Head of caudate nucleus (tissue), 42 donors: ENCODE results near the gene PKN2.
"Not testable (repeated sequence)": the region's sequence is repeated elsewhere in the genome, so short reads cannot be mapped to it uniquely, and the experiment has no call there.

Experiments used
- DNase-seq, 42 donors: peaks; one replicate each; pipeline versions ENCODE4 v3.0.0 to v3.0.0-alpha.2; 2020 to 2021; ENCODE audit warnings: mixed read lengths in 7 of 42
- intact Hi-C: fragments of 100-400 bp; cut with DNase I; formaldehyde crosslinking; loops from one replicate; pipeline ENCODE4 v1.15.0; 2022

The PKN2 gene

DNA sequence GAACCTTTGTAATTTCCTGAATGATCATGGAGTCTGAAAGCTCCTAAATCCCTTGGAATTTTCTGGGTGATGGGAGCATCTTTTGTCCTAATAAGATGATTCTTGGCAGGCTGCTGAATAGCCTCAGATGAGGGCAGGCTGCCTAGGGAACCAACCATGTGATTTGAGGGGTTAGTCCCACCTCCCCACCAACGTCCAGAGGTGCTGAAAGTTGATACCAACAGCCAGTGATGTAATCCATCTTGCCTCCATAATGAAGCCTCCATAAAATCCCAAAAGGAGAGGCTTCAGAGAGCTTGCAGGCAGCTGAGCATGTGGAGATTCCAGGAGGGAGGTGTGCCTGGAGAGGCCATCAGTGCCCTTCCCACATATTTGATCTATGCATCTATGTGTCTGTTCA is 163.6 kb downstream of the PKN2 start:
- no peak for DNase-seq

DNA sequence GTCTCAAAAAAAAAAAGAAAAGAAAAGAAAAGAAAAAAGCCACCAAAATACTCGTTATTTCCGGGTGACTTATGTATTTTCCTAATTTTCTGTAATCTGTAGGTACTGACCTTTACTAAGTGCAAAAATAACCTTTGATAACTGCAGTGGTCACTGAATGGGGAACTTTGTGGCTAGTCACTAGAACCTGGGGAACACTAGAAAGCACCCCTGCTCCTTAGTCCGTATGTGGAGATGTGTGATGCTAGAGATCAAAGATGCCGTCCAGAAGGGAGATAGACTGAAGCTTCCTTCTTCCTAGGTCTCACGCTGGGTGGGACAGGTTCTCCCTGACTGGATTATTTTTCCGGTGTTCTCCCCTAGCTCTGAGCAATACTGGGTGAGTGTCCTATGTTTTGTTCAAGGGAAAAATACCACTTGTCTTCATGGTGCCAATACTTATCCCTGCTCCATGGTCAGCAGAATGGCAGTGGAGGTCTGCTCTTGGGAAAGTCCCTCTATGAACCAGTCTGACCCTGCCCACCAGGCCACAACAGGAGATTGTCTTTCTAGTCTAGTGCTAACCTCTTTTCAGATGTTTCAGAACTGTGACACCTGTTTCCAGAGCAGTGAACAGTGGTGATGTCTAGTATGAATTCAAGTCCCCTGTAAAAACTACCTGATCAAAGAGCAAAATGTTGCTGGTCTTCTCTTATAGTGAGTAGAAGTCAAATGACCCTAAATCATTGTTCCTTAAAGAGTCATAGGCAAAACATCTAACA is 167.4 kb downstream of the PKN2 start:
- DNase-seq, result no peak
- intact Hi-C loops, result no loop called here

More for the DNA sequence above, 163.6 kb downstream of the PKN2 start:
- intact Hi-C loops, result no loop called here

DNA sequence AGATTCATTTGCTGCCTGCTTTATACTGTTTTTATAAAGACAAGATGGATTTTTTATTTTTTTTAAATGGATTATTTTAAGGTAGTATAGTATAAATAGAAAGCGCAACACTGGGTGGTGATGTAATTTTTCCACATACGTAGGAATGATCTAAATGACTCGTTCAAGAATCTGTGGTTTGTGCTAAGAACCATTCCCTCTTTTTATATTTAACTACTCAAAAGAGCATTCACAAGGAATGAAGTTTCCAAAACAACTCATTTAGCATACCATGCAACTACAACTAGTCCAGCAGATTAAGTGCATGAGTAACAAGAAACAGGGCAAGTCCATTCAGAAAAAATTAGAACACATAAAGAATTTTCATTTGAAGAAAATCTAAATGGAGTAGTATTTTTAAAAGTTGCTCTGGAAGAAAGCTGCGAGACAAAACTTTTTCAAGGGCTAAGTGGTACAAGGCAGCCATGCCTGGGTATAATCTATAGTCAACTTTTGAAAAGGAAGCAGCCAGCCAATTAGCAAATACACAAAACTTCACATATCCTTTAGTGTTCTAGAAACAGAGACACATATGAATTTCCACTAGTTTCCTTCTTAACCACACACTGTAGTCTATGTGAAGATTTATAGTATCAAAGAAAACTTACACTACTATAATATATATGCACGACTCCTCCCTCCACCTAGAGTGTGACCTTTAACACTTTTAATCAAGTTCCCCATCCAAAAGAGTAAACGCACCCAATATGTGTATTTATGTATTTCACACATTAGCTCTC is 183.9 kb downstream of the PKN2 start:
- intact Hi-C loops, result no loop called here
- DNase-seq, result no peak

DNA sequence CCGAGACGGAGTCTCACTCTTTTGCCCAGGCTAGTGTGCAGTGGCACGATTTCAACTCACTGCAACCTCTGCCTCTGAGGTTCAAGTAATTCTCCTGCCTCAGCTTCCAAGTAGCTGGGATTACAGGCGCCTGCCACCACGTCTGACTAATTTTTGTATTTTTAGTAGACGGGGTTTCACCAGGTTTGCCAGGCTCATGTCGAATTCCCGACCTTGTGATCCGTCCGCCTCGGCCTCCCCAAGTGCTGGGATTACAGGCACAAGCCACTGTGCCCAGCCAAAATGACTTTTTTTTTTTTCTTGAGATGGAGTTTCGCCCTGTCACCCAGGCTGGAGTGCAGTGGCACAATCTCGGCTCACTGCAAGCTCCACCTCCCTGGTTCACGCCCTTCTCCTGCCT is 185.6 kb downstream of the PKN2 start:
- intact Hi-C loops, DNase-seq: not testable (repeated sequence)

DNA sequence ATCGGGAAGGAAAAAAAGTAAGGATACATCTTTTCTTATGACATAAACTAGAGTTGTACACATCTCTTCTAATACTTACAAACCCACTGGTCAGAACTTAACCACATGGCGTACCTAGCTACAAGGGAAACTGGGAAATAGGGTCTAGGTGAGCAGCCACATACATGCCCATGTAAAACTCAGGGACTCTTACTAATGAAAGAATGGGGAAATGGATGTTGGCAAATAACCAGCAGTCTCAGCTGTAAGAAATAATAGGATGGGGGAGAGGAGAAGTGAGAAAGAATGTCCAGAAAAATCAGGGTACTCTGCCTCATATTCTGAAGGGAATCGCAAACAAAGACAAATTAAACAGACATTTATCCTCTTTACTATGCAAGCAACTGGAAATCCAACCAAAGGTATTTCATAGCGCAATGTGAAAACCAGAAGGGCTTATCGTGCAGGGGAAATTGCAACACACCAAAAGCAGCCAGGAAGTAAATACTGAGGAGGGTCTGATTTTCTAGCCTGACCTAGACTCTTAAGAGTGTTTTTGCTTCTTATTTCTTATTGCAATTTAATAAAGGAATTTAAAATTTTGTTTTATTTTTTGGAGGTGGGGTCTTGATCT is 189.8 kb downstream of the PKN2 start:
- no peak for DNase-seq
- intact Hi-C loops, result no loop called here

DNA sequence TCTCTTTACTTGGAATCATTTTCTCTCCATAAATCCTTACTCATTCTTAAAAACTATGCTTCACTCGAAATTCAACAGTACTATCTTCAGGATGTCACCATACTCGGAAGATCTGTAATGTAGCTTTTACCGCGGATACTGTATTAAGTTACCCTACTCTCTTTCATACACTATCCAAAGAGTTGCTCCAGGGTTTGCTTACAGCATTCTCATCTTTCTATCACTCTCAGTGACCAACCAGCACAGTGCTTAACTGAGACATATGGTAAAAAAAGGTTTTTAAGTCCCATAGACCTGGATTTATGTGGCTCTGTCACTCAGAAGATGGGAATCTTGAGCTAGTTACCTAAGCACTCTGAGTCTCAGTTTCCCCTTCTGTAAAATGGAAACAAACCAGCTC is 191.5 kb downstream of the PKN2 start:
- no peak for DNase-seq
- intact Hi-C loops, result loop anchor here (5.0 kb wide), 1 partner anchor 218 kb away; no protein-coding TSS in a partner anchor

DNA sequence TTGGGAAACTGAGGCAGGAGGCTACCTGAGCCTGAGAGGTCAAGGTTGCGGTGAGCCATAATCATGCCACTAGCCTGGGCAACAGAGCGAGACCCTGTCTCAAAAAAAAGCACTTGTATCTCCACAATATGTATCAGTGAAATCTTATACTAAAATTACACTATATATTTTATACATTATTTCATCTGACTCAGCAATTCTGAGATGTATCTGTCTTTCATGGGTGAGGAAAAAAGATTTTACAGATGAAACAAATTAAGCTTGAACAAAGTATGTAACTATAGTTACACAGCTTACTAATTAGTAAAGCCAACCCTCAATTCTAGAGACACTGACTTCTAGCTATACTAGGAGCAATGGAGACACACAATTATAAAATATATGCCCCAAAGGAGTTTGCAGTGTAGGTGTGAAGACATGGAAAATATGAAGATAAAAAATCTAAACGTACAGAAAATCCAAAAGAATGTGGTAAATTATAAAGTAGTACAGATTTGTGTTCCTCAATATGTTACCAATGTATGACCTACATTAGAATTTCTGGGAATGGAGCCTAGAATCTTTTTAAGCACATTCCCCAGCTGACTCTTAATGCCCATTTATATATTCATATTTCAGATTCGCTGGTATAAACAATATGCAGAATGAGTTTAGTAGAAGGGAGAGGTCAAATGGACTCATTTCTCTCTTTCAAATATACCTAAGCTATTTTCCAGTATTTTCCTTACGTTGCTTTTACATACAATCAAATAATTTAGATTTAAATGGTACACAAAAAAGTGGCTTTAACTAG is 192.7 kb downstream of the PKN2 start:
- intact Hi-C loops, result loop anchor here (5.0 kb wide), 1 partner anchor 219 kb away; no protein-coding TSS in a partner anchor
- no peak for DNase-seq

DNA sequence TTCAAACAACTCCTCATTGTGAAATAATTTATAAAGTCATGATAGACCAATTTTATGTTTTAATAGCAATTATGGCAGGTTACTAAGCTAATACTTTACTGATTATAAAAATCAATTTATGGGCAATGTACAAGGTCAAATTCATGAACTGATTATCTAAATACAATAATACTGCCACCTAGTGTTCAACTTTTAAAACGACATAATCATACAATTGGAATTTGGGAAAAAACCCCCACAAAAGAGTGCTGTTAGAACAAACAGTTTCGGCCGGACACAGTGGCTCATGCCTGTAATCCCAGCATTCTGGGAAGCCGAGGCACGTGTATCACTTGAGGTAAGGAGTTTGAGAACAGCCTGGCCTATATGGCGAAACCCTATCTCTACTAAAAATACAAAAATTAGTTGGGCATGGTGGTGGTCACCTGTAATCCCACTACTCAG is 193.3 kb downstream of the PKN2 start:
- no peak for DNase-seq
- intact Hi-C loops, result loop anchor here (5.0 kb wide), 1 partner anchor 220 kb away; no protein-coding TSS in a partner anchor

DNA sequence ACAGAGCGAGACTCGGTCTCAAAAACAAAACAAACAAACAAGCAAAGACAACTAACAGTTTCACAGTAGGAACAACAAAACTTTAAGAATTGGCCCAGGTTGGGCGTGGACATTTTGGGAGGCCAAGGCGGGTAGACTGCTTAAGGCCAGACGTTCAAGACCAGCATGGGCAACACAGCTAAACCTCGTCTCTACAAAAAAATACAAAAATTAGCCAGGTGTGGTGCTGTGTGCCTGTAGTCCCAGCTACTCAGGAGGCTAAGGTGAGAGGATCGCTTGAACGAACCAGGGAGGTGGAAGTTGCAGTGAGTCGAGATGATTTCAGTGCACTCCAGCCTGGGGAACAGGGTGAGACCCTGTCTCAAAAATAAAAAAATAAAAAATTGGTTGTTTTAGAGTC is 193.8 kb downstream of the PKN2 start:
- intact Hi-C loops, result loop anchor here (5.0 kb wide), 1 partner anchor 221 kb away; no protein-coding TSS in a partner anchor
- DNase-seq, result no peak

DNA sequence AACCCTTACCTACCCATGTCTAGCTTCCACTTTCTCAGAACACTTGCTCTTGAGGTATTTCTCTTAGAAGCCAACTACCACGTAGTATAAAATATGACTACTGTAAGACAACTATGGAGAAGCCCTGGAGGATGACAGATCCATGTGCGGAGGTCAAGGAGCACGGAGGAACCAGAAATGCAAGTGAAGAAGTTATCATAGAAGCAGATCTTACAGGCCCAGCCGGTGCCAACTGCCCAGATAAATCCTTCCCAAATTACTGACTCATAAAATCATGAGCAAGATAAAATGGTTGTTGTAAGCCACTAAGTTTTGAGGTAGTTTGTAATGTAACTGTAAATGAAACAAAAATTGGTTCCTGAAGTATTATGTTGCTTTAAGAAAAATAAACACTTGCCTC is 194.7 kb downstream of the PKN2 start:
- intact Hi-C loops, result loop anchor here (5.0 kb wide), 1 partner anchor 221 kb away; no protein-coding TSS in a partner anchor
- no peak for DNase-seq

DNA sequence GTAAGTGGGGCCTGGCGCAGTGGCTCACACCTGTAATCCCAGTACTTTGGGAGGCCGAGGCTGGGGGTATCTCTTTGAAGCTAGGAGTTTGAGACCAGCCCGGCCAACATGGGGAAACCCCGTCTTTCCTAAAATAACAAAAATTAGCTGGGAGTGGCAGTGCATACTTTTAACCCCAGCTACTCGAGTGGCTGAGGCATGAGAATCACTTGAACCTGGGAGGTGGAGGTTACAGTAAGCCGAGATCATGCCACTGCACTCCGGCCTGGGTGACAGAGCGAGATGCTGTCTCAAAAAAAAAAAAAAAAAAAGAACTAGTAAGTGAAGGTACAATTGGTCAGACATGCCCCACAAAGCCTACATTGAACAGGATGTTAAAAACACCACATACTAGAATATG is 196.6 kb downstream of the PKN2 start:
- intact Hi-C loops, result not testable (repeated sequence)

DNA sequence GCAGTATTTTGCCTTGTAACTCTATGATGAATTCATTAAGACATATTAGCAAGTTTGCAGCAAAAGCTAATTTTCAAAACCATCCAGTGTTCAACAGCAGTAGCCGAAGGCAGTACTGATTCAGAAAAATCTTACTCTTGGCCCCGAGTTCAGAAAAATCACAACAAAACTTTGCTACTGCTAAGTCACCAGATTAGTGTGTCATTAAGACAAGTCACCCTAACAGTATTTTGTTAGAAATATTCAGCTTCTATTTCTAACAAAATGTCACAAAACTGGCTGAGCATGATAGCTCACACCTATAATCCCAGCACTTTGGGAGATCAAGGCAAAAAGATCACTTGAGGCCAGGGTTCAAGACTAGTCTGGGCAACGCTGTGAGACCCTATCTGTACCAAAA is 199.1 kb downstream of the PKN2 start:
- DNase-seq, result no peak
- intact Hi-C loops, result no loop called here

More for the DNA sequence above, 196.6 kb downstream of the PKN2 start:
- not testable (repeated sequence) for DNase-seq
